Hepatocyte (in vitro differentiated cells): ENCODE results near the gene IFI44.

ENCODE experiments used
- CTCF ChIP-seq: fragments of 200-600 bp; sonication (generic); IDR thresholded peaks from 2 replicates; pipeline ENCODE4 v1.5.1; 2016; ENCODE audit warnings: antibody characterized with exemption, mild to moderate bottlenecking; ENCODE audit not compliant: poor library complexity
- EZH2 ChIP-seq: fragments of 200-600 bp; sonication (generic); IDR thresholded peaks from 2 replicates; pipeline ENCODE4 v1.6.1; 2016; ENCODE audit warnings: antibody characterized with exemption, mild to moderate bottlenecking, borderline replicate concordance
- EZH2phosphoT487 ChIP-seq: fragments of 200-600 bp; sonication (generic); IDR thresholded peaks from one replicate; pipeline ENCODE4 v1.6.1; 2018; ENCODE audit warnings: antibody characterized with exemption, mild to moderate bottlenecking, low read depth, moderate library complexity; ENCODE audit not compliant: unreplicated experiment, severe bottlenecking

GRCh38 chr1:78650114-78650660 lies 556 bp downstream of the IFI44 start:
- no peak for TF ChIP-seq CTCF
- TF ChIP-seq EZH2, result no peak
- TF ChIP-seq EZH2phosphoT487, result no peak
